Pancreas (tissue), 10 donors: ENCODE measurements around the gene C16orf89. TPM values are rescaled to one million over a fixed set of nuclear protein-coding genes. Genes with fewer than 3 reads are reported as not detected.

Source experiments
- ATAC-seq, 4 donors: fragments of 200-7000 bp; cut with Tn5 transposase; one replicate each; pipeline versions ENCODE4 v1.8.0 to v1.9.1; 2020; ENCODE audit warnings: mild to moderate bottlenecking in 4 of 4, moderate library complexity in 4 of 4
- DNase-seq, 6 donors: peaks; one replicate each; pipeline ENCODE4 v3.0.0-alpha.2; 2020
- FAIRE-seq: peaks from 2 replicates; lab custom pipeline; 2012; peaks lifted over from hg19 to GRCh38; lab: Jason Lieb, UNC
- H3K27ac ChIP-seq, 4 donors: fragments of 200-600 bp; sonication (generic); 1 replicate in 3 of 4; 2 replicates in 1 of 4; pipeline versions ENCODE4 v1.5.0 to v1.8.0; 2020
- H3K27me3 ChIP-seq, 4 donors: fragments of 200-600 bp; one replicate each; pipeline ENCODE4 v1.8.0; 2021
- H3K36me3 ChIP-seq, 3 donors: fragments of 200-600 bp; sonication (generic) in 1 of 3; one replicate each; pipeline versions ENCODE4 v1.5.0 to v1.8.0; 2020 to 2021
- H3K4me1 ChIP-seq, 3 donors: fragments of 200-600 bp; one replicate each; pipeline ENCODE4 v1.8.0; 2021
- H3K4me3 ChIP-seq, 4 donors: fragments of 200-600 bp; sonication (generic) in 2 of 4; one replicate each; pipeline versions ENCODE4 v1.5.0 to v1.8.0; 2020 to 2021
- H3K9me3 ChIP-seq, 4 donors: fragments of 200-600 bp; one replicate each; pipeline ENCODE4 v1.8.0; 2021
- WGBS, 2 donors: extraction: QIAGEN DNeasy Blood & Tissue Kit; methylation state at CpG; one replicate each; pipeline ENCODE4 v1.1.7; 2013; 5-methylcytosine and 5-hydroxymethylcytosine counted together
- intact Hi-C, 3 donors: fragments of 100-400 bp; cut with DNase I; formaldehyde crosslinking; loops; one replicate each; pipeline versions ENCODE4 v1.11.1 to v1.14.2; 2022
- polyA plus RNA-seq, 2 donors: library from polyadenylated mRNA; stranded (reverse); fragments of 200-250 nt; gene quantifications; one replicate each; pipeline ENCODE4 v1.2.3, GENCODE V29; 2013
- total RNA-seq, 6 donors: library from RNA; stranded (reverse); fragmentation: NEBNext Ultra II Directional in 4 of 6; extraction: Animal tissue kit (Norgen Biotek cat#: 25700) in 4 of 6; gene quantifications; one replicate each; pipeline versions ENCODE4 v1.2.1 to v1.2.4, GENCODE V29; 2021 to 2023
- TF ChIP-seq, protein P1 (sequence below), 4 donors: fragments of 200-600 bp; sonication (generic) in 3 of 4; IDR thresholded peaks; one replicate each; pipeline versions ENCODE4 v1.5.0 to v1.8.0; 2021; ENCODE audit warnings: antibody characterized with exemption in 4 of 4
- donor health status: healthy with polysubstance abuse.
- donor health status: DM: no; HTN: no; CAD: no; lungs with moderate emphysema.
- donor health status: DM: no; HTN: no; CAD: no.
- donor health status: control.
- donor health status: control.
- donor health status: Bipolar disorder and iron deficiency.
- donor health status: DM: yes; HTN: yes; CAD: no.
- donor health status: DM: no; HTN: no; CAD: no.
- donor health status: DM: no; HTN: no; CAD: no.
- donor health status: DM: yes; HTN: yes; CAD: no.

Gene C16orf89
- total and polyA plus RNA-seq, 8 donors: 1.1 to 9.1 (median 2.3) TPM; not detected in 1

DNA sequence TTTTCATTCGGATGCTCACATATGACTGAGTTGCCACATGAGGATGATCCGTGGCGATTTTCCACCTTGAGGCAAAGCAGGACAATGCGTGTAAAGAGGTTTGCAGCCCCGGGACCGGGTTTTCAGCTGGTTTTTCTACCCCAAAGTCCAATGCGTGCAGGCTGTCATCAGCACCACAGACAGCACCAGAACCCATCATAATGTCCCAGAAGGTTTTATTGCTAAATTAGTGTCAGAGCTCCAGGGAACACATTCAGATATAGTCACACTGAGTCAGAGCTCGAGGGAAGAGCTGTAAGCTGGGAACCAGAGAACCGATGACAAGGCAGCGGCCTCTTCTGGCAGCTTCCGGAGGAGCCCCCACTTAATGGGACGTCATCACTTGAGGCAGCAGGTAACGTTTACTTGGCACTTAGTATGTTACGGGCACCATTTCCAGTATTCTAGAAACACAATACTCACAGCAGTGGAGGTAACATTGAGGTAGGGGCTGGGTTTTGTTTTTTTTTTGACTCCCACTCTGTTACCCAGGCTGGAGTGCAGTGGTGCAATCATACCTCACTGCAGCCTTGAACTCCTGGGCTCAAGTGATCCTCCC is 23.1 kb downstream of the C16orf89 start:
- 73 to 77% methylated on average over 14 of the region's 14 CpGs for WGBS, 2 donors
- no peak for FAIRE-seq

DNA sequence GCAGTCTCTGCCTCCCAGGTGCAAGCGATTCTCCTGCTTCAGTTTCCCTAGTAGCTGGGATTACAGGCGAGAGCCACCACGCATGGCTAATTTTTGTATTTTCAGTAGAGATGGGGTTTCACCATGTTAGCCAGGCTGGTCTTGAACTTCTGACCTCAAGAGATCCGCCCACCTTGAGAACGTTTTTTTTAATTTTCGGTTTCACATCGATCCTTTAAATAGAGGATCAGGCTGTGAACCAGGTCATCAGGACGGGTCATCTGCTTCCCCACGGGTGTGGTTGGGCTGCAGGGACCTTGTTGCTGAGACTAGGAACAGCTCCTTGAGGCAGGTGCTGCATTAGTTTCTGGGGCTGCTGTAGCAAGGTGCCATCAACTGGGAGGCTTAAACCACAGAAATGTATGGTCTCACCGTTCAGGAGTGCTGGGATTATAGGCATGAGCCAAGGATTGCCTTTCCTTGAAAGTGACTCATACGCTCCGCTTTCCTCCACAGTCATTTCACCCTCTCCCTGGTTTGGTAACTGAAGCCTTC is 24.1 kb downstream of the C16orf89 start:
- peaks cover 0 to 6% (median 3%) of the 10 kb centered on the region in 3 donors for H3K4me1 ChIP-seq
- no peak for ATAC-seq
- H3K27me3 ChIP-seq: no peaks in the 10 kb centered on the region
- H3K4me3 ChIP-seq: no peak overlapping the region
- TF ChIP-seq, protein P1, sequence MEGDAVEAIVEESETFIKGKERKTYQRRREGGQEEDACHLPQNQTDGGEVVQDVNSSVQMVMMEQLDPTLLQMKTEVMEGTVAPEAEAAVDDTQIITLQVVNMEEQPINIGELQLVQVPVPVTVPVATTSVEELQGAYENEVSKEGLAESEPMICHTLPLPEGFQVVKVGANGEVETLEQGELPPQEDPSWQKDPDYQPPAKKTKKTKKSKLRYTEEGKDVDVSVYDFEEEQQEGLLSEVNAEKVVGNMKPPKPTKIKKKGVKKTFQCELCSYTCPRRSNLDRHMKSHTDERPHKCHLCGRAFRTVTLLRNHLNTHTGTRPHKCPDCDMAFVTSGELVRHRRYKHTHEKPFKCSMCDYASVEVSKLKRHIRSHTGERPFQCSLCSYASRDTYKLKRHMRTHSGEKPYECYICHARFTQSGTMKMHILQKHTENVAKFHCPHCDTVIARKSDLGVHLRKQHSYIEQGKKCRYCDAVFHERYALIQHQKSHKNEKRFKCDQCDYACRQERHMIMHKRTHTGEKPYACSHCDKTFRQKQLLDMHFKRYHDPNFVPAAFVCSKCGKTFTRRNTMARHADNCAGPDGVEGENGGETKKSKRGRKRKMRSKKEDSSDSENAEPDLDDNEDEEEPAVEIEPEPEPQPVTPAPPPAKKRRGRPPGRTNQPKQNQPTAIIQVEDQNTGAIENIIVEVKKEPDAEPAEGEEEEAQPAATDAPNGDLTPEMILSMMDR (IDR thresholded peaks at IDR 0.05): no peak
- intact Hi-C loops: no loop called here
- H3K27ac ChIP-seq: no peak overlapping the region
- H3K36me3 ChIP-seq: no peaks in the 10 kb centered on the region
- 68 to 76% methylated on average over 12 of the region's 12 CpGs for WGBS, 2 donors
- no peaks in the 10 kb centered on the region for H3K9me3 ChIP-seq
- peak in 1 of 6 donors; percentile 11 for DNase-seq
- no peak for FAIRE-seq

More for the DNA sequence above, 23.1 kb downstream of the C16orf89 start:
- H3K9me3 ChIP-seq: no peaks in the 10 kb centered on the region
- DNase-seq (peak in 2 of 6 donors; percentile 4 to 10), ATAC-seq (no peak)
- H3K27ac ChIP-seq: no peak overlapping the region
- no peak overlapping the region for H3K4me3 ChIP-seq
- no peaks in the 10 kb centered on the region for H3K36me3 ChIP-seq
- intact Hi-C loops: no loop called here
- no peaks in the 10 kb centered on the region for H3K4me1 ChIP-seq
- TF ChIP-seq, protein P1 (IDR thresholded peaks at IDR 0.05): no peak
- H3K27me3 ChIP-seq: no peaks in the 10 kb centered on the region

DNA sequence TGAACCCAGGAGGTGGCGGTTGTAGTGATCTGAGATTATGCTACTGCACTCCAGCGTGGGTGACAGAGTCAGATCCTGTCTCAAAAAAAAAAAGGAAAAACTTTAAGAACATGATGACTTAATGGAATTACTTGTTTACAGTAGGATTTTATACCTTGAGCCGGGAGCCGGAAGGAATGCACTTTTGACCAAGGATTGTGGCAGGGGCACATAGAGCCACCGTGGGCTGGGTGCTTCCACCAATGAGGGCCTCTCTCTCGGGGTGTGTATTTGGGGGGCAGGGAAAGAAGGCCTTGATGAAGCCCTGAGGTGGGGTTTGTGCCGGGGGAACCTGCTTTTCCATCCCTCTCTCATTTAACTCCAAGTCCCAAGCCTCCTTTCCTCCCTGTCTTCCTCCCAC is 25.3 kb downstream of the C16orf89 start:
- peaks cover 8 to 17% (median 13%) of the 10 kb centered on the region in 3 donors for H3K4me1 ChIP-seq
- H3K4me3 ChIP-seq: no peak overlapping the region
- ATAC-seq (no peak), DNase-seq (no peak), FAIRE-seq (no peak)
- H3K36me3 ChIP-seq: no peaks in the 10 kb centered on the region
- H3K9me3 ChIP-seq: no peaks in the 10 kb centered on the region
- TF ChIP-seq, protein P1 (IDR thresholded peaks at IDR 0.05): no peak
- H3K27ac ChIP-seq: no peak overlapping the region
- no peaks in the 10 kb centered on the region for H3K27me3 ChIP-seq
- WGBS, 2 donors: 62 to 71% methylated on average over 7 of the region's 7 CpGs
- intact Hi-C loops: no loop called here

DNA sequence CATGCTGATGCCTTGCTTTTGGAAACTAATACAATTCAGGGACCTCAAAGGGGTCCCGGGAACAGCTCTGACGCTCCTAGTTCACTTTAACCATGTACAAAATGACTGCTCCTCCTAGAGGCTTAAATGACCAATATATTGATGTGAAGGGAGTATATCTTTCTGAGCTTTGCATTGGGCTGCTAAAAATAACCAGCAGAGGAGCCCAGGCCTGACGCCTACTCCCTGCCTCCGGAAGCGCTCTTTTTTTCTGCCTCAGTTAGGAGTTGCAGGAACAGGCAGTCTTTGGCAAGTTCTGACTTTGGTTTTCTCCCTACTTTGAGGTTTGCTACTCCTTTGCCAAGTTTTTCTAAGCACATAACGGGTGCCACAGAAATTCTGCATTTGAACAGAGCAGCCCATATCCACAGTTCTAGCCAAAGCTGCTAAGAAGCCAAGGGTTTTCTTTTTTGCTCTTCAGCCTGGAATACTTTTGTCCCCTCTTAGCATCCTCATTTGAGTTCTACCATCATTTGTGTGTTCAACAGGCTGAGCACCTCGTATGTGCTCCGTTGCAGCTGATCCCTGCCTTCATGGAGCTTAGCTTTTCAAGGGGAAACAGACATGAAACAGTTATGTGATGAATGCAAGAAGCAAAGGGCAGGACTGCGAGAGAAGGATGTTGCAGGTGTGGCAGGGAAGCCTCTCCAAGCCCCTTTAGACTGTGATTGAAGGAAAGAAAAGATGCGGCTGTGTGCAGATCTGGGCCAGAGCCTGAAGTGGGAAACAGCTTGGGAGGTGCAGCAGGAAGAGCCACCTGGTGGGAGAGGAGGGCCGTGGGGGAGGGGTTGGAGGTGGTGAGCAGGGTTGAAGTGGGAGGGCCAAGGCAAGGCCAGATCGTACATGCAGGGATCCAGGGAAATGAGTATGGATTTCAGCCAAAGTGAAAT is 29.3 kb downstream of the C16orf89 start:
- 47 to 49% methylated on average over 12 of the region's 12 CpGs for WGBS, 2 donors
- no peaks in the 10 kb centered on the region for H3K9me3 ChIP-seq
- H3K4me1 ChIP-seq: peaks cover 14 to 31% (median 21%) of the 10 kb centered on the region in 3 donors
- intact Hi-C loops: no loop called here
- H3K27me3 ChIP-seq: no peaks in the 10 kb centered on the region
- H3K36me3 ChIP-seq: no peaks in the 10 kb centered on the region
- peak overlapping the region; percentile 44 to 88 (median 70) for H3K27ac ChIP-seq
- H3K4me3 ChIP-seq: no peak overlapping the region
- ATAC-seq (peak in 1 of 4 donors; percentile 2), FAIRE-seq (no peak), DNase-seq (no peak)
- TF ChIP-seq, protein P1 (IDR thresholded peaks at IDR 0.05): no peak
